Measurements from ENCODE around the gene BBS9.

Gene BBS9

GRCh38 chr7:33614357-33615117 lies 485.2 kb downstream of the BBS9 start:
- DNase-seq (ENCODE audit: low spot score), result no peak

DNA sequence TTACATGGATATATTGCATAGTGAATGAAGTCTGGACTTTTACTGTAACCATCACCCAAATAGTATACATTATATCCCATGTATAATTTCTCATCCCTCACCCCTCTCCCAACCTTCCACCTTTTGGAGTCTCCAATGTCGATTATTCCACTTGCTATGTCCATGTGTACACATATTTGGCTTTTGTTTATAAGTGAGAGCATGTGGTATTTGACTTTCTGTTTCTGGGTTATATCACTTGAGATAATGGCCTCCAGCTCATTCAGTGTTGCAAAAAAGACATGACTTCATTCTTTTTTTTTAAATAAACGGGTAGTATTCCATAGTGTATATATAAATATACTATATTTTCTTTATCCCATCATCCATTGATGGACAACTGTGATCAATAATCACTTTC lies 487.4 kb downstream of the BBS9 start:
- no peak for DNase-seq (ENCODE audit: low spot score)

DNA sequence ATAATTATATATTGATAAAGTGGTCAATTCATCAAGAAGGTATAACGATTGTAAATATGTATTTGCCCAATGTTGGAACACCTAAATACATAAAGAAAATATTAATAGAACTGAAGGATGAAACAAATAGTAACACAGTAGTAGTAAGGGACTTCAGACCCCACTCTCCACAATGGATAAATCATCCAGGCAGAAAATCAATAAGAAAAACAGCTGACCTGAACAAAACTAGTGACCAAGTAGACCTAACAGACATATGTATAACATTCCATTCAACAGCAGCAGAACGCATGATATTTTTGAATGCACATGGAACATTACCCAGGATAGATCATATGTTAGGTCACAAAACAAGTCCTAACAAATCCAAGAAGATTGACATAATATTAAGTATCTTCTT lies 489.9 kb downstream of the BBS9 start:
- no peak for DNase-seq (ENCODE audit: low spot score)

GRCh38 chr7:33623267-33623666 lies 493.9 kb downstream of the BBS9 start:
- DNase-seq (ENCODE audit: low spot score), result no peak

DNA sequence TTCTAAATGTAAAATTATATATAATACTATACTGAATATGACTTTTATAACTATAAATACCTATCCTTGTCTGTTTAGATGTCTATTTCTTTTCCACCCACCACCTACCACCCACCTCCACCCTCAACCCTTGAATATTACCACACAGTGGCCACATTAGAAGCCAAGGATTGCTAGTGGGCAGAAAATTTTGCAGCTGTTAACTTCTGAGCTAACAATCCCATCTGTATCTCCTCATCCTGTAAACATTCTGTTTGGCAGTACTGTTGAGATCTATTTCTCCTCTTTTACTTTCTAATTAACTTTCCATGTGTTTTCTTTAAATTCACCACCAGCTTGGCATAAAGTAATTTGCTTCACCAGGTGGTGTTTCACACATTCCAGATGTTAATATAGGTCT lies 494.9 kb downstream of the BBS9 start:
- DNase-seq (ENCODE audit: low spot score), result no peak

GRCh38 chr7:33626869-33627268 lies 497.5 kb downstream of the BBS9 start:
- no peak for DNase-seq (ENCODE audit: low spot score)

DNA sequence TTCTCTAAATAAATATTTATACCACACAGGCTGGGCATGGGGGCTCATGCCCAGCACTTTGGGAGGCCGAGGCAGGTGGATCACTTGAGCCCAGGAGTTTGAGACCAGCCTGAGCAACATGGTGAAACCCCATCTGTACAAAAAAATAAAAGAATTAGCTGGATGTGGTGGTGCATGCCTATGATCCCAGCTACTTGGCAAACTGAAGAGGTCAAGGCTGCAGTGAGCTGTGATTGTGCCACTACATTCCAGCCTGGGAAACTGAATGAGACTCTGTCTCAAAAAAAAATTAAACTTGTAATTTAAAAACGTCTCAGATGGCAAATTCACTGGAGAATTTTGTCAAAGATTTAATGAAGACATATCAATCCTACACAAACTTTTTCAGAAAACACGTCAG lies 498.4 kb downstream of the BBS9 start:
- no peak for DNase-seq (ENCODE audit: low spot score)

DNA sequence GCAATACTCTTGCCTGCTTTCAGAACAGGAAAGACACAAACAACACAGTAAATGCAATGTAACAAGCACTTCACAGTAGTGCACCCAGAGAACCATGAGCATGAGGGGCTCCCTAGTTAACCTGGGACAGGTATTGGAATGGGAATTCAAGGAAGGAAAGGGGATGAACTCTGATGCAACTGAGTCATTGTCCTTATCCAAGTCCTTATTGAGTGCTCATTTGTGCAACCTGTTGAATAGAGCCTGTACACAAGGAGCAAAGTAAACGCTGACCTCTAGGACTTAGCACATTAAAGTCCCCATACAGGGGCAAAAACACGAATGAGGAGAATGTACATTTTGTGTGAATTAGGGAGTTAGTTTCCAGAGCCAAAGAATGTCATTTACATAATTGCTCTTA lies 499.5 kb downstream of the BBS9 start:
- no peak for DNase-seq (ENCODE audit: low spot score)

GRCh38 chr7:33630359-33630758 lies 501.0 kb downstream of the BBS9 start:
- no peak for DNase-seq (ENCODE audit: low spot score)

GRCh38 chr7:33632322-33632721 lies 503.0 kb downstream of the BBS9 start:
- no peak for DNase-seq (ENCODE audit: low spot score)

- no peak for DNase-seq (ENCODE audit: low spot score)
Measured at GRCh38 chr7:33632840-33633525, 503.6 kb downstream of the BBS9 start.

DNA sequence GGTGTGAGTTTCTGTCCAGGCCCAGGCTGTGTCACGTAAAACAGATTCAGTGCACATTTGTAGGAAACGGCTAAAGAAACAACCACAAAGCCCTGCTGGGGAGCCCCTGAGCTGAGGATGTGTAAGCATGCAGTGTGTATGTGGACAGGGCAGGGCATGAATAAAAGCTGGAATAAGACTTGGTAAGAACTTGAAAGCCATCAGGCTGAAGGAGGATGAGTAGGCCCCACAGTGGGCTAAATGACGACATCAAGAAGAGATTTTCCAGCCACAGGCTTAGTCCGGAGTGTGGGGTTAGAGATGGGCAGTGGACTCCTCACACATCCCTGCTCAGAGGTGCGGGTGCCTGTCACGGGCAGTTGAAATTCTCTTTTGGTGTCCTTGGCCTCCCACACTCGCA lies 505.2 kb downstream of the BBS9 start:
- no peak for DNase-seq (ENCODE audit: low spot score)

DNA sequence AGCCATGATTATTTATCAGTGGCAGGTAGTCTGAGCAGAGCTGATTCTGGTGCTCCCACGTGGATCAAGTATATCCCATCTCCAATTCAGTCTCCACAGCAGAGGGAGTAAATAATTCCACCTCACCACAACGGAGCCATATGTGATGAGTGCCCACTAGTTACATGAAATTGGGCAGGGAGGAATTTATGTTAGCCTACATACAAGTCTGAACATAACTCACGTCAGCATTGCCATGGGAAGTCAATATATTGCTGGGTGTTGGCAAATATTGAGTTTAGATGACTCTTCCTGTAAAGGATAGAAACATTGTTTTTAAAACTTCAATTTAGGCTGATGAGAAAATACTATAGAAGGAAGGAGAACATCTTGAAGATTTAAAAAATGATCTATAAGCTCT lies 507.0 kb downstream of the BBS9 start:
- no peak for DNase-seq (ENCODE audit: low spot score)

- DNase-seq (ENCODE audit: low spot score), result no peak
Measured at GRCh38 chr7:33639552-33640197, 510.3 kb downstream of the BBS9 start.

- DNase-seq (ENCODE audit: low spot score), result no peak
Measured at GRCh38 chr7:33640741-33641140, 511.4 kb downstream of the BBS9 start.

- DNase-seq (ENCODE audit: low spot score), result no peak
Measured at GRCh38 chr7:33642312-33642711, 512.9 kb downstream of the BBS9 start.

GRCh38 chr7:33643530-33643929 lies 514.2 kb downstream of the BBS9 start:
- no peak for DNase-seq (ENCODE audit: low spot score)

GRCh38 chr7:33644489-33644888 lies 515.1 kb downstream of the BBS9 start:
- DNase-seq (ENCODE audit: low spot score), result no peak

- no peak for DNase-seq (ENCODE audit: low spot score)
Measured at GRCh38 chr7:33645104-33645503, 515.7 kb downstream of the BBS9 start.

- DNase-seq (ENCODE audit: low spot score), result no peak
Measured at GRCh38 chr7:33646166-33646565, 516.8 kb downstream of the BBS9 start.

- DNase-seq (ENCODE audit: low spot score), result no peak
Measured at GRCh38 chr7:33646891-33647391, 517.6 kb downstream of the BBS9 start.

DNA sequence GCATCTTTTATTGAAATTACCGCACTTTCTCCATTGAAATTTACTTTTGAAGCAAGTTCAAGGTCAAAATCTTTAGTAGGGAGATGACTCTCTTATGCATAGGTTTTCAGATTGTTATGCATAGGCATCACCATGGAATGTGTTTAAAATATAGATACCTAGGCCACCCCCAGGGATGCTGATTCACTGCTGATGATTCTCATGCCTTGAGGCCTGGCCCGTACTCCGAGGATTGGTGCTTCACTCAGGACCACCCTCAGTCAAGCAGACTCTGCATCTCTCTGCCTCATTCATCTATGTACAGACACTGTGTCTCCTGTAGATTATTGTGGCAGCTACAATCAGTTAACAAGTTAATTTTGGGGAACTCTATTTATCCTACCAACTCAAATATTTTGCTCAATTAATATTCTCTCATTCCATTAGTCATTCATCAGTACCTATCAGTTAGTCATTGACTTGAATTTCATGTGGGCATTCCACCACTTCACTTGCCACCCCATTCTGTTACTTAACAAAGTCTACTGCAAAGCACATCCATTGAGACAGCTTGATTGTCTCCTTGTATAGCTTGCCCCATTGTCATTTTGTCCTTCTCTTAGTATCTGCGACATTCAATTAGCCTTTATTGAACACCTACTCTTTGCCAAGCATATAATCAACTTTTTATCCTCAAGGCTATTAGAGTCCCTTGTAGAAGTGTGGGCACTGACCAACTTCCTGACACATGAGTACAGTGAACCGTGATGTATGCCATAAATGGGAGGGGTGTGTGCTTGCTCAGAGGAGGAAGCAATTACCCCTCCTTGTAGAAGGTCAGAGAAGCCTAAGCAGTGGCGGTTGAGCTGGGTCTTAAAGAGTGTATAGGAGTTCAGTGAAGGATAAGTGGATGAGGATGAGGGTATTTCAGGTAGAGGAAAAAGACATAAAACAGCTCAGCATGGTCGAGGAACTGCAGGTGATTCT lies 520.4 kb downstream of the BBS9 start:
- DNase-seq (ENCODE audit: low spot score), result no peak
